PFSK-1 (cell line): Measurements from ENCODE around the gene SDK1.

Experiments used
- POLR2AphosphoS5 ChIP-seq: IDR thresholded peaks from 2 replicates; pipeline ENCODE4 v1.6.1; 2012; ENCODE audit warnings: low read depth, mild to moderate bottlenecking, control low read depth, low read length, moderate library complexity
- SIN3A ChIP-seq: IDR thresholded peaks from 2 replicates; pipeline ENCODE4 v1.6.1; 2012; ENCODE audit warnings: mild to moderate bottlenecking, low read length, moderate library complexity, borderline replicate concordance; ENCODE audit not compliant: insufficient read depth

GRCh38 chr7:4200546-4201094, 899.6 kb downstream of the SDK1 start:
- no peak for TF ChIP-seq POLR2AphosphoS5
- no peak for TF ChIP-seq SIN3A
